GM12878 (cell line): ENCODE measurements around the gene SHC4.

Experiments
- CTCF ChIP-seq, 3 experiments: IDR thresholded peaks in 2 of 3; conservative IDR thresholded peaks in 1 of 3; 2 replicates each; pipeline ENCODE4 v1.5.1; 2011; ENCODE audit warnings: low read depth in 3 of 3, low read length in 3 of 3, mild to moderate bottlenecking in 3 of 3, control low read depth in 2 of 3, moderate library complexity in 2 of 3, inconsistent platforms in 1 of 3, mixed read lengths in 1 of 3; ENCODE audit not compliant: control insufficient read depth in 2 of 3, insufficient read depth in 1 of 3; ENCODE audit errors: extremely low read depth in 1 of 3
- IRF3 ChIP-seq: fragments of 450-650 bp; IDR thresholded peaks from 2 replicates; pipeline ENCODE4 v1.6.1; 2014; ENCODE audit warnings: mild to moderate bottlenecking
- POLR2A ChIP-seq: IDR thresholded peaks from 2 replicates; pipeline ENCODE4 v1.6.1; 2011; ENCODE audit warnings: low read depth, mild to moderate bottlenecking, low read length
- POLR2AphosphoS5 ChIP-seq: IDR thresholded peaks from 2 replicates; pipeline ENCODE4 v1.6.1; 2011; ENCODE audit warnings: mild to moderate bottlenecking, low read length, inconsistent platforms
- RAD21 ChIP-seq: IDR thresholded peaks from 2 replicates; pipeline ENCODE4 v1.6.1; 2011; ENCODE audit warnings: mild to moderate bottlenecking, low read depth, low read length, moderate library complexity; ENCODE audit not compliant: insufficient read depth
- RAD51 ChIP-seq: fragments of 450-650 bp; IDR thresholded peaks from 2 replicates; pipeline ENCODE4 v1.6.1; 2016; ENCODE audit warnings: moderate library complexity, mild to moderate bottlenecking, inconsistent platforms
- SIX5 ChIP-seq: IDR thresholded peaks from 2 replicates; pipeline ENCODE4 v1.6.1; 2011; ENCODE audit warnings: mild to moderate bottlenecking, low read depth, low read length, moderate library complexity; ENCODE audit not compliant: severe bottlenecking
- ZNF274 ChIP-seq: IDR thresholded peaks from one replicate; pipeline ENCODE4 v1.8.0; 2011; ENCODE audit not compliant: insufficient read length, insufficient read depth

GRCh38 chr15:48924528-48925393 is 39.0 kb downstream of the SHC4 start:
- no peak for TF ChIP-seq IRF3
- TF ChIP-seq RAD51: no peak
- TF ChIP-seq RAD21: no peak
- no peak for TF ChIP-seq POLR2A
- no peak for TF ChIP-seq POLR2AphosphoS5
- TF ChIP-seq SIX5: no peak
- TF ChIP-seq ZNF274: no peak
- TF ChIP-seq CTCF (IDR thresholded peaks at IDR 0.05 in 2 of 3, conservative IDR thresholded peaks at IDR 0.05 in 1 of 3; ENCODE audit: control insufficient read depth in 2 of 3, extremely low read depth in 1 of 3, insufficient read depth in 1 of 3, low read depth in 3 of 3, low read length in 3 of 3): no peak
